ENCODE measurements around the gene SLC4A1AP. TPM values are rescaled to one million over a fixed set of nuclear protein-coding genes. Genes with fewer than 3 reads are reported as not detected.
A peak's percentile ranks its signal among the peaks of the same experiment; 100 is the strongest.

Gene SLC4A1AP
- total RNA-seq, 1 experiment from 2014 or later, result 49.7 TPM

DNA sequence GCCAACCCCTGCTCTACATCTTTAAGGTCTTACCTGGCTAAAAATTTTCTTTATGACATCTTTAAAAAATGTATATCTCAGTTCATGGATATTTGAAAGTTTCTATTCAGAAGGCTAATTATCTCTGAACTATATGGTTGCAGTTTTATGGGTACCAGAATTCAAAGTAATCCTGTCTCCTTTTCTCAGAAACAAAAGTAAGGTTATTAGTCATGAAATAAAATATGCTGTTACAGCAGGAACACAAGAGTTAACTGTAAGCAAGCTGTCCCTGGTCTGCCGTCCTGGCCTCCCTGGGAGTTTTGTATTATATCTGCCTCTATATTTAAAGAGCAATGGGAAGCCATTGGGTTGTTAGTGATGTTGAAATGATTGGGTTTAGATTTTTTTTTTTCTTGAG, 34.0 kb downstream of the SLC4A1AP start:
- Histone ChIP-seq H3K36me3 (peaks cover 30% of the 10 kb centered on the region), H3K27me3 (replicated peaks) (no peaks in the 10 kb centered on the region), H3K4me1 (replicated peaks) (no peaks in the 10 kb centered on the region), H3K4me3 (no peak overlapping the region), H3K9me3 (replicated peaks) (no peaks in the 10 kb centered on the region), H3K27ac (no peak overlapping the region)
- DNase-seq (ENCODE audit: low read depth in 1 of 2, low spot score in 2 of 2), result no peak

DNA sequence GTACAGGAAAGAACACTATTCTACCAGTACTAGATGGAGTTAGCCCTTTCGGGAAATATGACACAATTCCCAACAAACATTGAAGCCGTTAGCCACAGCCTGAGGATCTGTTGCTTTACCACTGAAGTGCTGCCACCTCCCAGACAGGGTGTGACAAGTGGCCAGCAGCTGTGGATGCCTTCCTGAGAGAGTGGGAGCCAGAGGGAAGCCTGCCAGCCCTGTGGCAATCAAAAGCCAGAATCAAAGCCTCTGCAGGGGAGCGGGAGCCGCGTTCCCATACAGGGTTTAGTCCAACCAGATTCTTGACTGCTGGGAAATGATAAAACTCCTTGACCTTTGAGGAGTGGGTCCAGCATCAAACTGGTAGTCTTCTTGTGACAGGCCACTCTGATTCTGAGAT, 38.0 kb downstream of the SLC4A1AP start:
- no peak overlapping the region for H3K27ac ChIP-seq
- DNase-seq (ENCODE audit: low read depth in 1 of 2, low spot score in 2 of 2), result no peak

DNA sequence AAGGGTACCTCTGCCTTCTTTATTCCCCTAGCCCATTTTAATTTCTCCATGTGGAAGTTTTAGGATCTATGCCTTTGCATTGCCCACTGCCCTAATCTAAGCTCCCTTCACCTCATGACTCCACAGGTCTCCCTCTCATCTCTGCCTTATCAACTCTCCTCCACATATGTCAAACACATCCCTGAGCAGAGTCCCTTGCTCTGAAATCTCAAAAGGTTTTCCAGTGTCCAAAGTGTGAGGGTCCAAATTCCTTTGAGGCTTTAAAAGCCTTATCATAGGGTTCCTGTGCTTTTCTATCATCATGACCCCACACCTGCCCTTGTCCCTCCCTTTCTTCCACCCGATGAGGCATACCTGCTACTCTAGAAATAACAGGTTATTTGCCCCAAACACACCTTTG, 38.6 kb downstream of the SLC4A1AP start:
- no peaks in the 10 kb centered on the region for H3K36me3 ChIP-seq
- H3K4me3 ChIP-seq, result no peak overlapping the region
- DNase-seq (ENCODE audit: low read depth in 1 of 2, low spot score in 2 of 2), result no peak
- no peaks in the 10 kb centered on the region for H3K9me3 ChIP-seq (replicated peaks)
- H3K27ac ChIP-seq, result no peak overlapping the region
- peaks cover 36% of the 10 kb centered on the region for H3K4me1 ChIP-seq (replicated peaks)
- no peaks in the 10 kb centered on the region for H3K27me3 ChIP-seq (replicated peaks)

More for the DNA sequence above, 38.0 kb downstream of the SLC4A1AP start:
- peaks cover 32% of the 10 kb centered on the region for H3K4me1 ChIP-seq (replicated peaks)
- no peaks in the 10 kb centered on the region for H3K27me3 ChIP-seq (replicated peaks)
- H3K36me3 ChIP-seq, result peaks cover 4% of the 10 kb centered on the region; the same call in 1 of the 2 replicates
- H3K9me3 ChIP-seq (replicated peaks), result no peaks in the 10 kb centered on the region
- no peak overlapping the region for H3K4me3 ChIP-seq

DNA sequence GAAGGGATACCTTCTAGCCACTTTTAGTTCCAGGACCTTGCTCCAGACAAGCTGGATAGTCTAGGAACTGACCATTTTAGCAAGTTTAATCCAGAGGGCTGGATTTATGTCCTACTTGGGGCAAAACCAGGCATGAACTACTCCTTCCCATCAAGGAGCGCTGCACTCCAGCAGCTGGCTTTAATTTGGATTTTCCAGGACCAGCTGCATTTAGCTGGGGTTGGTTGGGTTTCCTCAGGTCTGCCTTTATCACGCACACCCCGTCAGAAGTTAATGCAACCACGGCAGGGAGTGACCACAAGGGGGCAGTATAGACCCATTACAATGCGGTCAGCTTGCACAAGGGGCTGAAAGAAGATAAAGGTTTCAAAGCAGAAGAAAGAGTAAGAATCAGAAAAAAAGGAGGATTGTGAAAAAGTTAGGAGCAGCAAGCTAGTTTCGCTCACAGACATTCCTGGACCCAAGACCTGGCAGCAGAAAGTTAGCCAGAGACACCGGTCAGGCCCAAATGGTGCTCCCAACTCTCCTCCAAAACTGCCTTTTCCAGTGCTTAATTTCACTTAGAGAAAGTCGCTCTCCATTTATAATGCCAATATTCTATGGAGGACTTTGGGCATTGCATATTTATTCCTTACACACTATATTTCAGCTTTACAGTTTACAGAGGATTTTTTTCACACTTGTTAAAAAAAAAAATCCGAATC, 40.1 kb downstream of the SLC4A1AP start:
- Histone ChIP-seq H3K4me1 (replicated peaks) (peaks cover 36% of the 10 kb centered on the region), H3K4me3 (no peak overlapping the region), H3K27me3 (replicated peaks) (no peaks in the 10 kb centered on the region), H3K27ac (no peak overlapping the region), H3K9me3 (replicated peaks) (no peaks in the 10 kb centered on the region), H3K36me3 (no peaks in the 10 kb centered on the region)
- peak; percentile 88 to 93 for DNase-seq (ENCODE audit: low read depth in 1 of 2, low spot score in 2 of 2)

DNA sequence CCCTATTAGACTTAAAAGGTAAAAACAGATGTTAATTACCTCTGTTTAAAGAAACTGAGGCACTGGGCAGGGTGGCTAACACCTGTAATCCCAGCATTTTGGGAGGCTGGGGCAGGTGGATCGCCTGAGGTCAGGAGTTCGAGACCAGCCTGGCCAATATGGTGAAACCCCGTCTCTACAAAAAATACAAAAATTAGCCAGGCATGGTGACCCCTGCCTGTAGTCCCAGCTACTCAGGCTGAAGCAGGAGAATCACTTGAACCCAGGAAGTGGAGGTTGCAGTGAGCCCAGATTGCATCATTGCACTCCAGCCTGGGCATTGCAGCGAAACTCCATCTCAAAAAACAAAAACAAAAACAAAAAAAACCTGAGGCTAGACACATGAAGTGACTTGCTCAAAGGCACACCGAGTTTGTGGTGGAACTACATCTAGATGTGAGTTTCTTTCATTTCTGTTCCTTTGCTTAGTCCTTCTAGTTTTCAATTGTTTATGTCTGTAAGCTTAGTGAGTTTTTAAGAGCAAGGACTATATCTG, 40.7 kb downstream of the SLC4A1AP start:
- Histone ChIP-seq H3K27me3 (replicated peaks) (no peaks in the 10 kb centered on the region), H3K27ac (no peak overlapping the region), H3K9me3 (replicated peaks) (no peaks in the 10 kb centered on the region), H3K36me3 (no peaks in the 10 kb centered on the region), H3K4me1 (replicated peaks) (peaks cover 36% of the 10 kb centered on the region), H3K4me3 (no peak overlapping the region)
- no peak for DNase-seq (ENCODE audit: low read depth in 1 of 2, low spot score in 2 of 2)

- Histone ChIP-seq H3K4me3 (no peak overlapping the region), H3K27ac (peak overlapping the region; percentile 88), H3K27me3 (replicated peaks) (no peaks in the 10 kb centered on the region), H3K36me3 (no peaks in the 10 kb centered on the region), H3K4me1 (replicated peaks) (peaks cover 36% of the 10 kb centered on the region), H3K9me3 (replicated peaks) (no peaks in the 10 kb centered on the region)
- peak; percentile 70 to 86 for DNase-seq (ENCODE audit: low read depth in 1 of 2, low spot score in 2 of 2)
Measured at GRCh38 chr2:27705851-27706622, 42.3 kb downstream of the SLC4A1AP start.

DNA sequence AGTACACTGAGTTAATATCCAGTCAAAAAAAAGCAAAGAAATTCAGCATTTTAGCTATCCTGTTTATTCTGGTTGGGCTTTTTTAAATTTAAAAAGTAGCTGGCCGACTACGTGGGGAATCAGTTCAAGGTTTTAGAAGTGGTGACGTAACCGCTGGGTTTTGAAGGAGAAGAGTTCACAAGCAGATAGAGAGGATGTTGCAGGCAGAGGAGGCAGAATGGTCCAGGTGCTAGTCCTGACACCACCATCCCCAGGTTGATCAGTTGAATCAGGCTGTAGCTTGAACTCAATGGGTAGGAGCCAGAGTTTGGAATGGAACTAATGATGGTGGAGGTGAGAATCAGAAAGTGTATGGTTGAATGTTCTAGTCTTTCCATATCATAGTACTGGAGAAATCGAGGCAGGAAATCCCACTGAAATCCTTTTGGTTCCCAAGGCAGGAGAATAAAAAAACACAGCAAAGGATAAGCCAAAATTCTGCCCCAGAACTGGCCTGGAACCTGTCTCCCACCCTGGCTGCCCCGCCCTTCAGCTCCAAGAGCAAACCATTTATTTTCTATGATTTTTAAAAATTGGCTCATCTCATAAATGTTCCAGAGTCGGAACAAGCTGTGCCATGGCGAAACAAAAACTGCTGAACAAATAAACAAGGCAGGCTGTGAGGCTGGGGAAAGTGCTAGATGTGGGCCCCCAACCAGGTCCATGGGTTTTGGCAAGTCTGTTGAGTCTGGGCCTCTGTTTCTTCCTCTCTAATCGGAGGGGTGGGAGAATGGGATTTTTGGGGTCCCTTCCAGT, 44.0 kb downstream of the SLC4A1AP start:
- Histone ChIP-seq H3K27me3 (replicated peaks) (no peaks in the 10 kb centered on the region), H3K4me3 (no peak overlapping the region), H3K36me3 (no peaks in the 10 kb centered on the region), H3K27ac (no peak overlapping the region), H3K4me1 (replicated peaks) (peaks cover 36% of the 10 kb centered on the region), H3K9me3 (replicated peaks) (no peaks in the 10 kb centered on the region)
- DNase-seq (ENCODE audit: low read depth in 1 of 2, low spot score in 2 of 2), result no peak

DNA sequence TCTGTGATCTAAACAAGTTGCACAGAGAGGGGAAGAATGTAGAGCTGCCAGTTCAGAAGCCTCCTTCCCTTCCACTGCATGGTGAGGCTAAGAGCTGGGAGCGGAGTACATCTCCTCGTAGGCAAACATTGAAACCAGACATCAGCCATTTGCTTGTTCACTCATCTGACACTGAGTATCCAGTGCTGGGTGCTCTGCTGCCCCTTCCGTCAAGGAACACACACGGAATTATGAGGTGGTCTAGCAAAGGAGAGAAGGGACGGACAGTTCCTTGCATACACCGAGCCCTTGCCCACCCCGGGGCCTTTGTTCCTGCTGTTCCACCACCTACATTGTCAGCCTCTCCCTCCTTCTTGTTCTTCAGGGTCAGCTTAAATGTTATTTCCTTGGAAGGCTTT, 44.6 kb downstream of the SLC4A1AP start:
- H3K4me1 ChIP-seq (replicated peaks), result peaks cover 34% of the 10 kb centered on the region
- H3K27ac ChIP-seq, result no peak overlapping the region
- no peaks in the 10 kb centered on the region for H3K9me3 ChIP-seq (replicated peaks)
- no peaks in the 10 kb centered on the region for H3K27me3 ChIP-seq (replicated peaks)
- H3K4me3 ChIP-seq, result no peak overlapping the region
- H3K36me3 ChIP-seq, result no peaks in the 10 kb centered on the region
- DNase-seq (ENCODE audit: low read depth in 1 of 2, low spot score in 2 of 2), result no peak

DNA sequence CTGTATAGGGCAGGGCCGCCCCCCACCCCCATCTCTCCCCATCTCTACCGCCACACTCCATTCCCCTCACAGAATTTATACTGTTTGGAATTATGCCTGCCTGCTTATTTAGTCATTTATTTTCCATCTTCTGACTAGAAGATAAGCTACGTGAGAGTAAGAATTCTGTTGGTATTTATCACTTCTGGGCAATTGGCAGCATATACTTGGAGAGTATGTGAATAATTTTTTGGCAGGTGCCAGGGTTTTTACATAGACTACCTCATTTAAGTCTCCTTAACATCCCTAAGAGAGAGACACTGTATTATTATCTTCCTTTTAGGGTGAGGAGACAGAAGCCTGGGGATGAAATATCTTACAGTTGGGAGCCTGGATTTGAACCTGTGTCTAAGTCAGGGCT, 45.0 kb downstream of the SLC4A1AP start:
- Histone ChIP-seq H3K9me3 (replicated peaks) (no peaks in the 10 kb centered on the region), H3K27ac (no peak overlapping the region), H3K27me3 (replicated peaks) (no peaks in the 10 kb centered on the region), H3K4me1 (replicated peaks) (peaks cover 30% of the 10 kb centered on the region), H3K36me3 (no peaks in the 10 kb centered on the region), H3K4me3 (no peak overlapping the region)
- no peak for DNase-seq (ENCODE audit: low read depth in 1 of 2, low spot score in 2 of 2)

DNA sequence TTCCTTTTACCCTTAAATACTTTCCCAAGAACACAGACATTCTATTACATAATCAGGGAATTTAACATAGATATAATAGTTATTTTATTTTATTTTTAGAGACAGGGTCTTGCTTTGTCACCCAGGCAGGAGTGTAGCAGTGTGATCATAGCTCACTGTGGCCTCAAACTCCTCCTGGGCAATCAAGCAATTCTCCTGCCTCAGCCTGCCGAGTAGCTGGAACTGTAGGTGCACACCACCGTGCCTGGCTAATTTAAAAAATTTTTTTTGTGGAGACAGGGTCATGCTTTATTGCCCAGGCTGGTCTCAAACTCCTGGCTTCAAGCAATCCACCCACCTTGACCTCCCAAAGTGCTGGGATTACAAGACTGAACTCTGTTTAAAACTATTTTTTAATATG, 45.6 kb downstream of the SLC4A1AP start:
- H3K4me3 ChIP-seq, result no peak overlapping the region
- H3K36me3 ChIP-seq, result no peaks in the 10 kb centered on the region
- no peaks in the 10 kb centered on the region for H3K27me3 ChIP-seq (replicated peaks)
- no peak for DNase-seq (ENCODE audit: low read depth in 1 of 2, low spot score in 2 of 2)
- no peak overlapping the region for H3K27ac ChIP-seq
- peaks cover 25% of the 10 kb centered on the region for H3K4me1 ChIP-seq (replicated peaks)
- H3K9me3 ChIP-seq (replicated peaks), result no peaks in the 10 kb centered on the region

DNA sequence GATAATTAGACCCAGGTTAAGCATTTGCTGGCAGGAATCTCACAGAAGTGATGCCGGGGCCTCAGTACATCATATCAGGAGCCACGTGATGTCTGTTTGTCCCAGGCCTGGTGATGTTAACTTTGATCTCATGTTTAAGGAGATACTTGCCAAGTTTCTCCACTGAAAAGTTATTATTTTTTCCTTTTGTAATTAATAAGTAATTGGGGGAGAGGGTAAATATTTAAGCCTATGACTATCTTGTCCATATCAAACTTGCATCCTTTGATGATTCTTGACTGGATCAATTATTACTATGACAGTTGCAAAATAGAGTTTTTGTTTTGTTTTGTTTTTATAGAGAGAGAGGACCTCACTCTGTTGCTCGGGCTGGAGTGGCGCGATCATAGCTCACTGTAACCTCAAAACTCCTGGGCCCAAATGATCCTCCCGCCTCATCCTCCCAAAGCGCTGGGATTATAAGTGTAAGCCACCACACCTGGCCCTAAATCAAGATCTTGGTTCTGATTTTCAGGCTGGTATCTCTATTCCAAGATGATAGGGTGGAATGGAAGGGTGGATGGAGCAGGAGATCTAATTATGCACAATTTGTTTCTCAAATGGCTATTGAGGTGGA, 46.4 kb downstream of the SLC4A1AP start:
- Histone ChIP-seq H3K4me3 (no peak overlapping the region), H3K9me3 (replicated peaks) (no peaks in the 10 kb centered on the region)
- DNase-seq (ENCODE audit: low read depth in 1 of 2, low spot score in 2 of 2), result no peak

DNA sequence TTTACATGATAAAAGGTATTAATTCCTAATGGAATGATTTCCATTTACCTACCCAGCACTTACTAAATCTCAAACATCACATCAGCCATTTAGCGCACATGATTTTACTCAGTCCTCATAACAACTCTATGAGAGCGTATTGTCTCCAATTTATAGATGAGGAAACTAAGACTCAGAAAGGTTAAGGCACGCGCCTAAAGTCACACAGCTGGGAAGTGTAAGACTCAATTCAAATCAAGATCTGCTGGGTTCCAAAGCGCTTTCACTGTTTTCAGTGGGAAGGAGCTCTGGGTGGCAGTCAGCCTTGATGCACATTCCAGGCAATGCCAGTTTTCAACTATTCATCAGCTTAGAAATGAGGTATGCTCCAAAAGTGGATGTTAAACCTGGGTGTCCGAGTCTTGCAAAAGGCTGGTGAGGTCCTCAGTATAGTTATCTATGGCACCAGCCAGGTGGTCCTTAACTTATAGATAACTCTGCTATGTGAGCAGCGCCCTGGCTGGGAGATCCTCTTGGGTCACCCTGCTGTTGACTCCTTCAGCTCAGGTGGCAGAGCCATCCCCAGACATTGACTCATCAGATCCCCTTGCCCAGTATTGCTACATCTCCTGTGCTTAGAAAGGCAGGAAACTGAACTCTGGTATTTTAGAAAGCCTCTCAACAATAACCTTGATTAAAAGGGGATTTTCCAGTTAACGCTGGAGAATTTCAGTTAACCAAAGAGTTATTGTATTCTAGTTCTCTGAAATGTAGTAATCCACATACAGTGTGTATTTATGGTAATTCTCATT, 47.1 kb downstream of the SLC4A1AP start:
- Histone ChIP-seq H3K4me3 (no peak overlapping the region), H3K36me3 (no peaks in the 10 kb centered on the region), H3K27ac (no peak overlapping the region), H3K27me3 (replicated peaks) (no peaks in the 10 kb centered on the region), H3K4me1 (replicated peaks) (peaks cover 20% of the 10 kb centered on the region), H3K9me3 (replicated peaks) (no peaks in the 10 kb centered on the region)
- DNase-seq (ENCODE audit: low read depth in 1 of 2, low spot score in 2 of 2), result no peak

More for the DNA sequence above, 46.4 kb downstream of the SLC4A1AP start:
- Histone ChIP-seq H3K27me3 (replicated peaks) (no peaks in the 10 kb centered on the region), H3K36me3 (no peaks in the 10 kb centered on the region), H3K27ac (no peak overlapping the region), H3K4me1 (replicated peaks) (peaks cover 22% of the 10 kb centered on the region)

DNA sequence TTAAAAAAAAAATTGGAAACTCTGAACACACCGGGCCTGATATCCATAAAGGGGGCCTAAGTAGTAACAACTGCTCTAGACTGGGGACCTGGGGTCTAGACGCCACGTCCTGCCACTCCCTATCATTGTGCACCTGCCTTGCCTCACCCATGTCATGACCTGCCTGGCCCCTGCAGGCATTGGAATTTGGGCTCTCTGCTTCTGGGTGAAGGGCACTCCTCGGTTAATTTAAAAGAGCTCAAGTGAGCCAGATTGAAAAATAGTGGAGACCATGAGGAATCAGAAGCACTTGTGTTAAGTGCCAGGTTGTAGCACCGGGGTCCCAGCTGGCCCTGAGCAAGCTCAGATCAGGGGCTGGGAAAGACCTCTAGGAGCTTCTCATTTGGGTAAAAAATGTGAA, 48.1 kb downstream of the SLC4A1AP start:
- H3K27ac ChIP-seq, result no peak overlapping the region
- H3K36me3 ChIP-seq, result no peaks in the 10 kb centered on the region
- H3K9me3 ChIP-seq (replicated peaks), result no peaks in the 10 kb centered on the region
- no peak overlapping the region for H3K4me3 ChIP-seq
- DNase-seq (ENCODE audit: low read depth in 1 of 2, low spot score in 2 of 2), result no peak
- peaks cover 10% of the 10 kb centered on the region for H3K4me1 ChIP-seq (replicated peaks)
- no peaks in the 10 kb centered on the region for H3K27me3 ChIP-seq (replicated peaks)
